Measurements from ENCODE around the gene APOM. TPM values are rescaled to one million over a fixed set of nuclear protein-coding genes. Genes with fewer than 3 reads are reported as not detected.

Gene APOM
- total and polyA plus RNA-seq, 2 of the 4 experiments (the other 2 are of a cell fraction) = 1.4 to 3.8 TPM

- no TSS peak for BruUV-seq (replicated peaks)
- Histone ChIP-seq H3K9me1 (ENCODE audit: insufficient read depth, low read length) (0 out of 2 replicates have a peak, but pooled peaks cover 3% of the 10 kb centered on the region), H2AK5ac (ENCODE audit: low read depth, low read length) (no peak overlapping the region), H3K27ac (ENCODE audit: insufficient read depth, low read length) (no peak overlapping the region), H3K27me3 (ENCODE audit: control insufficient read depth, insufficient read depth, low read length) (peaks cover 7% of the 10 kb centered on the region), H3K56ac (ENCODE audit: extremely low read depth, insufficient read depth, low read length) (no peak overlapping the region), H3K36me3 (ENCODE audit: control insufficient read depth, insufficient read depth, low read length) (no peaks in the 10 kb centered on the region), H4K20me1 (ENCODE audit: insufficient read depth, low read length) (peaks cover 3% of the 10 kb centered on the region; the same call in 1 of the 2 replicates), H3K4me1 (ENCODE audit: control insufficient read depth, insufficient read depth, low read length) (no peaks in the 10 kb centered on the region), H2AFZ (replicated peaks; ENCODE audit: low read length, poor library complexity) (no peak overlapping the region), H3K23ac (ENCODE audit: low read depth, low read length) (no peak overlapping the region), H3K4ac (ENCODE audit: low read depth, low read length) (no peak overlapping the region), H3K4me3 (ENCODE audit: insufficient read depth, low read depth, low read length) (no peak overlapping the region), H3K79me1 (ENCODE audit: low read depth in 1 of 2, low read length in 2 of 2) (no peaks in the 10 kb centered on the region), H3K9ac (ENCODE audit: low read depth, low read length) (no peak overlapping the region), H2AK9ac (replicated peaks; ENCODE audit: low read depth, low read length, poor library complexity) (no peak overlapping the region), H2BK120ac (ENCODE audit: low read depth, low read length) (no peak overlapping the region), H3K4me2 (ENCODE audit: low read depth, low read length) (no peak overlapping the region), H2BK20ac (ENCODE audit: low read depth, low read length) (no peak overlapping the region), H3K14ac (replicated peaks; ENCODE audit: low read depth, low read length) (no peak overlapping the region), H4K91ac (ENCODE audit: insufficient read depth, low read depth, low read length) (no peak overlapping the region), H2BK15ac (ENCODE audit: low read depth, low read length) (no peak overlapping the region), H4K8ac (ENCODE audit: low read depth in 2 of 2, low read length in 2 of 2) (no peak overlapping the region), H3K18ac (ENCODE audit: low read depth, low read length) (no peak overlapping the region), H2BK5ac (ENCODE audit: low read depth, low read length, poor library complexity, severe bottlenecking) (no peak overlapping the region), H3K9me3 (ENCODE audit: control insufficient read depth, insufficient read depth, low read length) (no peaks in the 10 kb centered on the region), H4K5ac (ENCODE audit: low read depth, low read length) (no peak overlapping the region)
- no peak for TF ChIP-seq FOS (IDR thresholded peaks at IDR 0.05; ENCODE audit: low read depth, low read length)
- no peak for TF ChIP-seq POLR2A (IDR thresholded peaks at IDR 0.05; ENCODE audit: low read depth, low read length)
- no peak for TF ChIP-seq MAZ (IDR thresholded peaks at IDR 0.05; ENCODE audit: borderline replicate concordance, low read depth, low read length)
- TF ChIP-seq BHLHE40 (IDR thresholded peaks at IDR 0.05; ENCODE audit: low read depth, low read length) = no peak
- TF ChIP-seq RFX5 (IDR thresholded peaks at IDR 0.05; ENCODE audit: low read depth, low read length) = no peak
- TF ChIP-seq MXI1 (IDR thresholded peaks at IDR 0.05; ENCODE audit: borderline replicate concordance, low read depth, low read length) = no peak
- no peak for TF ChIP-seq USF2 (IDR thresholded peaks at IDR 0.05; ENCODE audit: low read depth, low read length)
- no peak for TF ChIP-seq NFE2L2 (IDR thresholded peaks at IDR 0.05; ENCODE audit: low read depth, low read length)
- no peak for TF ChIP-seq SMC3 (IDR thresholded peaks at IDR 0.05; ENCODE audit: low read depth, low read length)
- no peak for TF ChIP-seq RAD21 (IDR thresholded peaks at IDR 0.05; ENCODE audit: low read length)
- TF ChIP-seq CHD1 (IDR thresholded peaks at IDR 0.05; ENCODE audit: low read depth, low read length) = no peak
- TF ChIP-seq ELK1 (IDR thresholded peaks at IDR 0.05; ENCODE audit: borderline replicate concordance, low read depth, low read length) = no peak
- no peak for TF ChIP-seq MAFK (IDR thresholded peaks at IDR 0.05; ENCODE audit: low read depth, low read length)
- TF ChIP-seq CEBPB (IDR thresholded peaks at IDR 0.05; ENCODE audit: low read depth, low read length) = no peak
- TF ChIP-seq CTCF (conservative IDR thresholded peaks at IDR 0.05; ENCODE audit: low read depth, low read length) = no peak
- TF ChIP-seq RCOR1 (IDR thresholded peaks at IDR 0.05; ENCODE audit: insufficient replicate concordance, low read length) = no peak
- CTCF ChIA-PET = no interaction called here
- 21% methylated on average over 2 of the region's 7 CpGs; no CpG with 5 or more reads in 1 of the 2 experiments for WGBS, 2 experiments (ENCODE audit: extremely low coverage in 2 of 2, insufficient read length in 1 of 2)
- intact Hi-C loops (cut with micrococcal nuclease) (loop anchor here (2.0 kb wide), 1 partner anchor 55 kb away; no protein-coding TSS in a partner anchor), in situ Hi-C loops (cut with MboI; ENCODE audit: low sequenced_read_pairs) (no loop called here), dilution Hi-C loops (cut with HindIII; ENCODE audit: low sequenced_read_pairs, unreplicated experiment) (no loop called here)
- POLR2A ChIA-PET (ENCODE audit: unreplicated experiment) = no interaction called here
- ATAC-seq (ENCODE audit: low read depth) (no peak), DNase-seq (no peak)
These were observed 39.9 kb upstream of the APOM start for GRCh38 chr6:31615748-31616147.

Measured in IMR-90 (cell line).